PC-3 (cell line): ENCODE results near the gene SRRM2.

Experiments
- CTCF ChIP-seq: fragments of 300-600 bp; sonication (generic); conservative IDR thresholded peaks from 2 replicates; pipeline ENCODE4 v1.5.1; 2017; ENCODE audit warnings: antibody characterized with exemption, low read depth, mild to moderate bottlenecking, low read length
- EZH2 ChIP-seq: fragments of 300-600 bp; sonication (generic); IDR thresholded peaks from one replicate; pipeline ENCODE4 v1.6.1; 2017; ENCODE audit warnings: antibody characterized with exemption, mild to moderate bottlenecking, low read length; ENCODE audit not compliant: unreplicated experiment

- TF ChIP-seq CTCF (peak; percentile 31; the same call in 1 of the 2 replicates), EZH2 (no peak)
Observed at GRCh38 chr16:2770057-2770951, 17.9 kb downstream of the SRRM2 start.
